HG03378 (cell line): ENCODE data around the gene MAP2K3.

Experiments
- ATAC-seq: cut with Tn5 transposase; IDR thresholded peaks from one replicate; pipeline ENCODE4 v1.9.1; 2021; ENCODE audit warnings: mild to moderate bottlenecking, moderate library complexity; ENCODE audit not compliant: unreplicated experiment

MAP2K3 gene

GRCh38 chr17:21252796-21253645 lies 31.5 kb upstream of the MAP2K3 start, which contains the start of gene NATD1:
Gene NATD1 (minus strand): TSS chr17:21253410. CDS start chr17:21253264, 146 bp downstream.
- peak; percentile 70 for ATAC-seq

- ATAC-seq, result no peak
Observed at GRCh38 chr17:21253646-21254441, 30.7 kb upstream of the MAP2K3 start.

GRCh38 chr17:21258593-21258992 lies 25.9 kb upstream of the MAP2K3 start:
- no peak for ATAC-seq

DNA sequence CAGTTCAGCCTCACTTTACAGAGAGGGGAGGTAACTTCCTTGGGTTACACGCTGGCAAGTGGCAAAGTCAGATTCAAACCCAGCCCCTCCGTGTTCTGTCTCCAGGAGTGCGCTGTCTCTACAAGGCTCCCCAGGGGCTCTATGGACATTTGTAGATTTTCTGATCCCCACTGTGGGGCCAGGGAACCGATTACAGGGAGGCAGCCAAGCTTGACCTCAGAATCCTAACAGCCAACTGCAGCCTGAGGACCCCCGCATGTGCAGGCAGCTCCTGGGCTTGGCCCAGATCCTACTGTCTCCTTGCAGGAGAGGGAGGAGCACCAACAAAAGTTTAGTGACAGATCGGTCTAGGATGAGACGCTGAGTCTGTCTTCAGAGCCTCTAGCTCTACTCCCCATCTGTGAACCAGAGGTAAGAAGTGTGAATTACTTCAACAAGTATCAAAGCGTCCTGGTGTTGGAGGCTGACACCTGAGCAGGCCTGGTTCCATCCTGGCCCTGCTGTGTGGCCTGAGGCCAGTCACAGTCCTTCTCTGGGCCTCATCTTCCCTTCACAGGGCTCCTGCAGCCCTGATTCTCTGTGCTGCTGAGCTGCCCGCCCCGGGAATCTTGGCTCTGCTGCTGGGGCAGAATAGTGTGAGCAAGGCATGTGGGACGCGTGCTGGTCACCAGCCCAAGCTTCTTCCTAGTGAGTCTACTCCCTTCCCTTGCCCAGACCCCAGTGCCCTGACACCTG lies 22.1 kb upstream of the MAP2K3 start:
- no peak for ATAC-seq

- no peak for ATAC-seq
Observed at GRCh38 chr17:21263376-21263775, 21.1 kb upstream of the MAP2K3 start.

GRCh38 chr17:21268596-21269188 lies 15.8 kb upstream of the MAP2K3 start:
- ATAC-seq, result no peak

GRCh38 chr17:21269394-21269793 lies 15.1 kb upstream of the MAP2K3 start:
- no peak for ATAC-seq

GRCh38 chr17:21271454-21272183 lies 12.9 kb upstream of the MAP2K3 start:
- no peak for ATAC-seq

DNA sequence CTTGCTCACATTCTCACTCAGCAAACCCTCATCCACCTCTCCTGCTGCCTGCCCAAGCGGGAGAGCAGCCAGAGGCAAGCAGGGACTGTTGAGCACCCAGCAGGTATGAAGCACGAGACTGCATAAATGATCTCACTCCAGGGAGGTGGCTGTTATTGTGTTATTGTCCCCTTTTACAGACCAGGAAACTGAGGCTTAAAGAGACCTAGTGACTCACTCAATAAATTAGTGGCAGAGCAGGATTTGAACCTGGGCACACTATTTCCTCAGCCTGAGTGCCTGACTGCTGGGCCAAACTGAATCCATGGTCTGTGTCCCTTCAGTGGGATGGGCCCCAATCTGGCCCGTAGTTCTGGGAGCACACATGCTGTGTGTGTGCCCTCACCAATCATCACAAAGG lies 12.3 kb upstream of the MAP2K3 start:
- no peak for ATAC-seq

DNA sequence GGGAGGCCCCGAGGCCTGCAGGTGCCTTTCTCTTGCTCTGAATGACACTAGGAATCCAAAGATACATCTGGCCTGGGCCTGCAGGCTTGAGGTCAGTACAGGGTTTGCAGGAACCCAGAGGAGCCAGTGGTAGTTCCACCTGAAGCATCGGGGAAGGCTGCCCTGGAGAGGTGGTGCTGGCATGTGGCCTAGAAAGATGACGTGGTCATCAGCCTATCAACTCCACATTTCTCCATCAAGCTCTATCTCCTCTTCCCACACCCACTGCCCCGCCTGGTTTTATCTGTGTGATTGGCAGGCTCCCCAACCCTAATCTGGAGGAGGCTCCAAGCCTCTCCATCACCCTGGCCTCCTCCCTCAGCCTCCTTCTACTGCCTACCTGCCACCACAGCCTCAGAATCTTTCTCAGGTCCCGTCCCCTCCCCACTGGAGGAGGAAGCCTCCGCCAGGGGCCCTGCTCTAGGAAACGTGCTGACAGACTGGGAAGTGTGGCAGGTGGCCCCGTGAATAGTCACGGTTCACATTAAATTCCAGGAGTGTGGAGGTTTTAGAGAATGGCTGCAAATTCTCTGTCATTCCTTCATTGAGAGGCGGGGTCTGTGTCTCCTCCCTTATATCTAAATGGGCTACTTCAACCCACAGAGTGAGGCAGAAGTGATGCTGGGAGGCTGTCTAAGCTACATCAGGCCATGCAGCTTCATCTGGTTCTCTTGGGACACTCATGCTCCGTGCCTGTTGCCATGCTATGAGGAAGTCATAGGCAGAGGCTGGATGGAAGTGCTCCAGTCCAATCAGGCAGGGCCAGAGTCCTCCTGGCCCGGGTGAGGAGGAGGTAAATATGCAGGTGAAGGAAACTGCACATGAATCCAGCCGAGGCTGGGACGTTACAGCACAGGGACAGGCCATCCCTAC lies 11.4 kb upstream of the MAP2K3 start:
- no peak for ATAC-seq

- ATAC-seq, result no peak
Observed at GRCh38 chr17:21275047-21275578, 9.4 kb upstream of the MAP2K3 start.

GRCh38 chr17:21275579-21276263 lies 8.8 kb upstream of the MAP2K3 start:
- peak; percentile 72 for ATAC-seq

GRCh38 chr17:21276264-21276588 lies 8.3 kb upstream of the MAP2K3 start:
- ATAC-seq, result no peak

DNA sequence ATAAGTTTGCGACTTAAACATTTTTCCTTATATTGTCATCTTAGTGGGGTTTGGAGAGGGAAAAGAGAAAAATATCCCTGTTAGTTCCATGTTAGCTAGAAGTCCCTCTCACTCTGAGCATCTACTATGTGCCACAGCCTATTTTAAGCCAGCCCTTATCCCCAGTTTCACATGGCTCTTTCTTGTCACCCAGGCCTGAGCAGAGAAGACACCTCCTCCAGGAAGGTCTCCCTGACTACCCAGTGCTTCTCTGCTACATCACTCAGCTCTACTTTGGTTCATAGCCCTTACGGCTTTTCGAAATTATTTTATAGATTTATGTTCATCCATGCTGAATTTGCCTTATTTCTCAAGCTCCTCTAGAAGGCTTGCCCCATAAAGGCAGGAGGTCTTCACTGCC lies 7.2 kb upstream of the MAP2K3 start:
- ATAC-seq, result no peak

DNA sequence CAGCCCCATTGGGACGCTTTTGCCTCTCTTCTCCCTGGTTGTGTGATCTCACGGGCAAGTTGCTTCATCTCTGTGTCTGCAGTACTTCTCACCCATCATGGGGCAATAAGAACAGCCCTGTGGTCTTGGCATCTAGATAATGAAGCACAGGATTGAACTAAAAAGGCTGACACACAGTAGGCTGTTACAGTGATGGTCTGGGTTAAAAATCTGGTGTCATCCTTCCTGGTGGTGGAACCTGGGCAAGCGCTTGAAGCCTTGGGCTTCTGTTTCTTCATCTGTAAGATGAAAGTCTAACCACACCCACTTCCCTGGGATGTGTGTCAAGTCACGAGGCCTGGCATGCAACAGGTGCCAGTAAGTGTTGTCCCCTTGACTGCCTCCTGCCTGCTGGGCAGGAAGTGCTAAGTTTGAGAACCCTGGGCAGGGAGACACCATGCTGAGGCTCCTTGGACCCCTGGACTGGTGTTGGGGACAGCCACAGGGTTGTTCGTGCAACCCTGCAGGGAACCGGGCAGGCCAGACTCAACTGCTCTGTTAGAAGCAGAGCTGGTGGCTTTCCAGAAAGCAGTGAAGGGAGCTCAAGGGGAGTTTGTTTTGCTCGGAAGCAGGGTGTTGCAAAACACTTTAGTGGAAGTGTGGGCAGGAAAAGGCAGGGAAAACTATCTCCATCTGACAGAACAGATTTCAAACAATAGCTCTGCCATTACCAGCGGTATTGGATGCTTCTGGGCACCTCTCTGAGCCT lies 5.9 kb upstream of the MAP2K3 start:
- no peak for ATAC-seq

- no peak for ATAC-seq
Observed at GRCh38 chr17:21279198-21279535, 5.3 kb upstream of the MAP2K3 start.

DNA sequence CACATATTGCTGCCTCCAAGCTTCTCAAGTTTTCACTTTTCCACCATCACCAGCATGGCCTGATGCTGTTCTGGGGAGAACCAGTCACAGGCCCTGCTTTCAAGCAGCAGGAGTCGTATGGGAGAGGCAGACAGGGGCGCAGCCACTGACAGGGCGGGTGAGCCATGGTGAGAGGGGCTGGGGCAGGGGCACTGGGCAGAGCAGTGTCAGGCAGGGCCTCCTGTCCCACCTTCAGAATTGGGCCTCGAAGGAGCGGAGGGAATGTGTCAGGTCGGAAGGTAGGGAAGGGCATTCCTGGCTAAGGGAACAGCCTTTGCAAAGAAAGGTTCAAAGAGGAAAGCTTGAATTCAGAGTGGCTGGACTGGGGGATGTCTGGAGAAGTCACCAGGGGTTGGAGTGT lies 4.9 kb upstream of the MAP2K3 start:
- no peak for ATAC-seq

DNA sequence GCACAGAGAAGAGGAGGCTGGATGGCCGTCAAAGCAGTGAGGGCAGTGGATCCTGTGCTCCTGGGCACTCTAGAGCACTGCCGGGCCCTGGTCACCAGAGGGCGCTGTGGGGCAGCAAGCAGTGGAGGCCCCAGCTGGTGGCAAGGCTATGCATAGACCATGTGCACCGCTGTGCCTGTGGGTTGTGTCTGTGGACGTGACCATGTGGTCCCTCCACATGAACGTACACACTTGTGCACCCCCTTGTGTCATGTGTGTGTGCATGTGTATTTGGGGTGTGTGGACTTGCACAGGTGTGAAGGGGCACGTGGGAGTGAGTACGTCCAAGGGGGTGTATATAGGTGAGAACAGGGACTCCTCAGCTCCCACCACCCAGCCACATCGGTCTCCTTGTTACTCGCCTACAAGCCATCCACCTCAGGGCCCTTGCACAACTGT lies 4.4 kb upstream of the MAP2K3 start:
- ATAC-seq, result no peak
